Measurements from ENCODE around the gene APOC4.
A peak's percentile ranks its signal among the peaks of the same experiment; 100 is the strongest.
"Not testable (repeated sequence)": the region's sequence is repeated elsewhere in the genome, so short reads cannot be mapped to it uniquely, and the experiment has no call there.

Gene APOC4

DNA sequence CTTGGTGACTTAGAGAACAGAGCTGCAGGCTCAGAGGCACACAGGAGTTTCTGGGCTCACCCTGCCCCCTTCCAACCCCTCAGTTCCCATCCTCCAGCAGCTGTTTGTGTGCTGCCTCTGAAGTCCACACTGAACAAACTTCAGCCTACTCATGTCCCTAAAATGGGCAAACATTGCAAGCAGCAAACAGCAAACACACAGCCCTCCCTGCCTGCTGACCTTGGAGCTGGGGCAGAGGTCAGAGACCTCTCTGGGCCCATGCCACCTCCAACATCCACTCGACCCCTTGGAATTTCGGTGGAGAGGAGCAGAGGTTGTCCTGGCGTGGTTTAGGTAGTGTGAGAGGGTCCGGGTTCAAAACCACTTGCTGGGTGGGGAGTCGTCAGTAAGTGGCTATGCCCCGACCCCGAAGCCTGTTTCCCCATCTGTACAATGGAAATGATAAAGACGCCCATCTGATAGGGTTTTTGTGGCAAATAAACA is 17.8 kb upstream of the APOC4 start:
- DNase-seq: no peak

DNA sequence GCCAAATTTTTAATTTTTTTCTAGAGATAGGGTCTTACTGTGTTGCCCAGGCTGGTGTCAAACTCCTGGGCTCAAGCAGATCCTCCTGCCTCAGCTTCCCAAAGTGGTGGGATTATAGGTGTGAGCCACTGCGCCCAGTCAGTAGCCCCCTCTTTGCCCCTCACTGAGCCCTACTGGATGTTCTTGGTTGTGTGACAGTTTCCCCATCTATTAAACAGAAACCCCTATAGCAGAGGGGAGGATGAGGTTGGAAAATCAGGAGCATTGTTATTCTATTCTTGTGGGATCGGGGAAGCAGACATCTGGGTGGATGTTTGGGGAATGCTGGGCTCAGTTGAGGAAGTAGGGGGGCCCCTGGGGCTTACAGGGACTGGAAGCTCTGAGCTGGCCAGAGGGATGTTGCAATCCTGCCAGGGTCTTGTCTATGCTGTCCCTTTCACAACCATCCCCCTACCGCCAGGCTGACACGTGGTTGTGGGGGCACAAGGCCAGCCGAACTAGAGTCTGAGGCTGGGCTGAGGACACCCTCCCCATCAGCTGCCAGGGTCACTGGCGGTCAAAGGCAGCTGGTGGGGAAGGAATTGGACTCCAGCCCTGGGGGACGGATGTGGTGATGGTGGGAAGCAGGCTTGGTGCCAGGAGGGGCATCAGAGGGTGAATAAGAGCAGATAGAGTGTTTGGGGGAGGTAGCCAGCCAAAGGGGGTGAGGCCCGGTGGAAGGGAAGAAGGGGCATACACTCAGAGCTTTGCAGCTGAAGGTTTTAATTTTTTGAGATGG is 16.7 kb upstream of the APOC4 start:
- DNase-seq: no peak

DNA sequence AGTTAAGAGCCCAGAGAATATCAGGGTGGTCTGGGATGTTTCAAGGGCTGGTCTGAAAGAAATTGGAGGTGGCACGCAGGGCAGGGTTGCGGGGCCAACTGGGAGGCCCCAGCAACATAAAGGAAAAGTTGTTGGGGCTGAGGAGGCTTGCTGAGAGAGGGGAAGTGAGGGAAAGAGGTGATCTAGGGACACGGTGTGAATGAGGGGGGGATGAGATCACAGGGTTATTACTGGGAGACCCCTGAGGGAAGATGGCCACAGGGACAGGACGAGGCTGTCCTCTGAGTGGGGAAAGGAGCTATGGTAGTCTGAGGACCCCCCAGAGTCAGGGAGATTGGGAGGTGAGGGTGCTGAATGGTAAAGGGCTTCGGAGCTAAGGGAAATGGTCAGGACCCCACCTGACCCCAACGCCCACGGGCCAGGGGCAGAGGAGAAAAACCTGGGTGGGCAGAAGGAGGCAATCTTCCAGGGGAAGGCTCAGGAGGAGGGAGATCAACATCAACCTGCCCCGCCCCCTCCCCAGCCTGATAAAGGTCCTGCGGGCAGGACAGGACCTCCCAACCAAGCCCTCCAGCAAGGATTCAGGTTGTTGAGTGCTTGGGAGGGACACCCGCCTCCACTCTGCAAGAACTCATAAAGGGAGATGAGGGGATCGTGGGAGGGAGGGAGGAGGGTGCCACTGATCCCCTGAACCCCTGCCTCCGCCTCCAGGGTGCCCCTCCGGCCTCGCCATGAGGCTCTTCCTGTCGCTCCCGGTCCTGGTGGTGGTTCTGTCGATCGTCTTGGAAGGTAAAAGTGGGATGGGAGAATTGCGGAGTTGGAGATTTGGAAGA is 15.6 kb upstream of the APOC4 start:
- not testable (repeated sequence) for DNase-seq

DNA sequence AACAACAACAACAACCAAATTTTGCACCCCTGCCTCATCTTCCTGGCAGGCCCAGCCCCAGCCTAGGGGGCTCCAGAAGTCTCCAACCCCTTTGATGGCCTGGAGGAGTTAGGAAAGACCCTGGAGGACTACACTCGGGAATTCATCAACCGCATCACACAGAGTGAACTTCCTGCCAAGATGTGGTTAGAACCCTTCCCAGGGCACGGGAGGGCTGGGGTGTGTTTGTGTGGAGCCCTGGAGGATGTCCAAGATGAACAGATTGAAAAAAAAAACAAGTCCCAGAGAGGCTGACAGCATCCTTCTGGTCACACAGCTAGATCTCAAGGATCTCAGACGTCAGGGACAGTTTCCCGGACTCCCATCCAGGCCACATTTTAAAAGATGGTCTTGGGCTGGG is 14.3 kb upstream of the APOC4 start:
- DNase-seq: no peak

DNA sequence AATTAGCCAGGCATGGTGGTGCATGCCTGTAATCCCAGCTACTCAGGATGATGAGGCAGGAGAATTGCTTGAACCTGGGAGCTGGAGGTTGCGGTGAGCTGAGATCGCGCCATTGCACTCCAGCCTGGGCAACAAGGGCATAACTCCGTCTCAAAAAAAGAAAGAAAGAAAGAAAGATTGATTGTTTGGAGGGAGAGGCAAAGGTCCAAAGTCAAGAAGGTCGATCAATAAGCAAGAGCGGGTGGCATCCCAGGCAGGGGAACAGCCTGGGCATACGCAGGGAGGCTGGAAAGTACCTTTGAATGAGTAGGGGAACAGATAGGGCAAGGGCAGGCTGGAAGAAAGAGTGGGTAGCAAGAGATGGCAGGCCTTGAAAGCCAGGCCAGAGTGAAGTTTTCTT is 11.9 kb upstream of the APOC4 start:
- no peak for DNase-seq

DNA sequence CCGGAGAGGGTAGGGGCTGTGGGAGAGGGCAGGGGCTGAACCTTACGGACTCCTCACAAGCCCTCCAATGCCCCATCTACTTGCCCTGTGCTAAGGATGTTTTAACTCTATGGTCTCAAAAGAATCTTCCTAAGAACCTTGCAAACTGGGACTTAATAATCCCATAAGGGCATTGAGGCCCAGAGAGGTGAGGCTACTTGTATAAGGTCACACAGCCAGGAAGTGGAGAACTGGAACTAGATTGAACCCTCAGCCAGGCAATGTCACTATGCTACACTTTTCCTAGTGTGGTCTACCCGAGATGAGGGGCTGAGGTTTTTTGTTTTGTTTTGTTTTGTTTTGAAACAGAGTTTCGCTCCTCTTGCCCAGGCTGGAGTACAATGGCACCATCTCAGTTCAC is 10.5 kb upstream of the APOC4 start:
- DNase-seq: no peak

DNA sequence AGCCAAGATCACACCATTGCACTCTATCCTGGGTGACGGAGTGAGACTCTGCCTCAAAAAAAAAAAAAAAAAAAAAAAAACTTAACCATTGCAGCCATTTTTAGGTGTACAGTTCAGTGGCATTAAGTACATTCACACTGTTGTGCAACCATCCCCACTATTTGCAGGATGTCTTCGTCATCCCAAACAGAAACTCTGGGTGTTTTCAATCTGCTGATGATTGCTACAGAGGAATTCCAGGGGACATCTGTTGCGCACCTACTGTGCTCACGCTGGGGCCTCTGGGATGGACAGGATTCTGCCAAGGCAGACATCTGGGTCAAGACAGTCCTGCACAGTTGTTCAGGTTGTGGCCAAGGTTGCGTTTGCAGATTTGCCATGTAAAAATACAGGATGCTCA is 2.4 kb upstream of the APOC4 start:
- no peak for DNase-seq

DNA sequence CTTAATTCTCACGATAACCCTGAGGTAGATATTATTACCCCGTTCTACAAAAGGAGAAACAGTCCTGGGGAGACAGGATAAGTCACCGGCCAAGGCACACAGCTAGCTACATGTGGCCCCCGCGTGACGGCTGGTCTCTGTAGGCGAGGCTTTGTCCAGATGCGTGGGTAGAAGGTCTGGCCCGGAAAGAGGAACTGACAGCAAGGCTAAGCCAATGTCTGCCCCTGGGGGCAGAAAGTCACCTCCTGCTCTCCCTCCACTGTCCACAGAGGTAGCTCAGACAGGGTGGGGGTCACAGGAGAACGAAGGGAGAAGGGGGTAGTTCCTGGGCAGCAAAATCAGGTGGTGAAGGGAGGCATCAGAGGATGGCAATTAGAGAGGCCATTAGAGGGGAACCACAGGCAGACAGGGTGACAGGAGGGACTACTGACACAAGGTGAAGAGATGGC is 1.8 kb downstream of the APOC4 start:
- DNase-seq: no peak

DNA sequence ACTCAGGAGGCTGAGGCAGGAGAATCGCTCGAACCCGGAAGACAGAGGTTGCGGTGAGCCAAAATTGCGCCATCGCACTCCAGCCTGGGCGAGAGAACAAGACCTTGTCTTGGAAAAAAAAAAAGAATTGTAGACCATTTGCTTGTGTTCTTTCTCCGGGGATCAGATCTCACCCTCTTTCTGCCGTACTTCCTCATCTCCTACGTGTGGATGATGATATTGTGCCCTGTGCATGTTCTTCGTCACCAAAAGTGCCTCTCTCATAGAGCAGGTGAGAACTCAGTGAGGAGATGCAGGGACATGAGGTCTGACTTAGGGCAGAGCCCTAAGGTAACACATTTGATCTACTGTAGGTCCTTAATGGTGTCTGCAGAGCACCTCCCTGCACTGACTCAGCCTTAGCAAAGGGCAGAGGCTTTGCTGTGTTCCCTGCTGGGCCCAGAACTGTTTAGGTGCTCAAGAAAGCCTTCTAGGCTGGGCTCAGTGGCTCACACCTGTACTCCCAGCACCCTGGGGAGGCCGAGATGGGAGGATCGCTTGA is 5.1 kb downstream of the APOC4 start:
- no peak for DNase-seq

DNA sequence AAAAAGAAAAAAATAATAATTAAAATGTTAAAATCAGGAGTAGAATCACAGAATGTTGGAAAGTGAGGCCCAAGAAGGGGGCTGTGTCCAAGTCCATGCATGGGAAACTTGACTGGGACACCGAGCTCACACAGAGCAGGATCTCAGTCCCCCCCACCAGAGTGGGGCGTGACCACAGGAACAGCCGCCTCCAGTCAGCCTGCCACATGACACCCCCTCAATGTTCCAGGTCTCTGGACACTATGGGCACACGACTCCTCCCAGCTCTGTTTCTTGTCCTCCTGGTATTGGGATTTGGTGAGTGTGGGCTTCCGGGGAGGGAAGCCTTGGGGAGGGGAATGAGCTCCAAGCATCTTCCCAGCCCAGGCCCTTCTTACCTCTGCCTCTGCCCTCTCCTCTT is 6.2 kb downstream of the APOC4 start:
- no peak for DNase-seq

DNA sequence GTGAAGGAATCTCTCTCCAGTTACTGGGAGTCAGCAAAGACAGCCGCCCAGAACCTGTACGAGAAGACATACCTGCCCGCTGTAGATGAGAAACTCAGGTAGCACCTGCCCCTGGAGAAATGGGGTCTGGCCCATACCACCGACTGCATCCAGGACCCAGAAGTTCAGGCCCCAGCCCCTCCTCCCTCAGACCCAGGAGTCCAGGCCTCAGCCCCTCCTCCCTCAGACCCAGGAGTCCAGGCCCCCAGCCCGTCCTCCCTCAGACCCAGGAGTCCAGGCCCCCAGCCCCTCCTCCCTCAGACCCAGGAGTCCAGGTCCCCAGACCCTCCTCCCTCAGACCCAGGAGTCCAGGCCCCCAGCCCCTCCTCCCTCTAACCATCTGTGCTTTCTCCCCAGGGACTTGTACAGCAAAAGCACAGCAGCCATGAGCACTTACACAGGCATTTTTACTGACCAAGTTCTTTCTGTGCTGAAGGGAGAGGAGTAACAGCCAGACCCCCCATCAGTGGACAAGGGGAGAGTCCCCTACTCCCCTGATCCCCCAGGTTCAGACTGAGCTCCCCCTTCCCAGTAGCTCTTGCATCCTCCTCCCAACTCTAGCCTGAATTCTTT is 6.8 kb downstream of the APOC4 start:
- no peak for DNase-seq

DNA sequence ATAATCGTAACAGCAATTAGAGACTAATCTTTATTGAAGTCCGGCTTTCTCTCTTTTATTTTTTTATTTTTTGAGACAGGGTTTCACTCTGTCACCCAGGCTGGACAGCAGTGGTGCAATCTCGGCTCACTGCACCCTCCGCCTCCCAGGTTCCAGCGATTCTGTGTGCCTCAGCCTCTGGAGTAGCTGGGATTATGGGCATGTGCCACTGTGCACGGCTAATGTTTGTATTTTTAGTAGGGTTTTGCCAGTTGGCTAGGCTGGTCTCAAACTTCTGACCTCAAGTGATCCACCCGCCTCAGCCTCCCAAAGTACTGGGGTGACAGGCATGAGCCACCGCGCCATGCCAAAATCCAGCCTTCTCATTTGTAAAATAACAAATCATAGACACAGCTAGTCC is 7.5 kb downstream of the APOC4 start:
- DNase-seq: no peak

DNA sequence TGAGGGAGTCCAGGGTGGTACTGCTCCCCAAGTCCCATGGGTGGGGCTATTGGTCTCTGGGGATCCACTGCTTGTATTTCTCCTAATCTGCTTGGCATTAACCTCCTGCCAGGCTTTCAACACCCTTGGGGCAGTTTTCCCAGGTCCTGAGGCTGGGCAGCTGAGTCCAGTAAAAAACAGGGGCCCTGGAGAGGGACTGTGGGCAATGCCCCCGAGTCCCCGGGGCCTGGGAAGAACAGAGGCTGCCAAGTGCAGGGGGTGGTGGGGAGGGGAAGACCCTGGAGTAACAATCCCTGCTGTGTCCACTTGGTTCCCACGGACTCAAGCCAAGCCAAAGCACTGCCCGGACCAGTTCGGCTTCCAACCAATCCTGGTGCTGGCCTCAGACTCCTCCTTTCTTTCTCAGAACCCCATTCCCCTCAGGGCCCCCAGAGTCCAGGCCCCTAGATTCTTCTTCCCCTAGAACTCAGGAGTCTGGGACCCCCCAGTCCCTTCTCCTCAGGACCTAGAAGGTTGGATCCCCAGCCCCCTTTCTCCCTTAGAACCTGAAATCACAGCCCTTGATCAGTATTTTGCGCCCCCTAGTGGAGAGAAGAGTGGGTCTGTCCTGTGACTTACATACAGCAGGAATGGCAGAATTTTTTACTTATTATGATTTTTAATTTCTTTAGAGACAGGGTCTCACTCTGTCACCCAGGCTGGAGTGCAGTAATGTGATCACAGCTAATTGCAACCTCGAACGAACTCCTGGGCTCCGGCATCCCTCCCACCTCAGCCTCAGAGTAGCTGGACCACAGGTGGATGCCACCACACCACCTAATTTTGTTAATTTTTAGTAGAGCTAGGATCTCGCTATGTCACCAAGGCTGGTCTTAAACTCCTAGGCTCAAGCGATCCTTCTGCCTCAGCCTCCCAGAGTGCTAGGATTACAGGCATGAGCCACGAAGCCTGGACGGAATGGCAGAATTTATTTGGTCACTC is 9.4 kb downstream of the APOC4 start:
- peak; percentile 79 for DNase-seq

DNA sequence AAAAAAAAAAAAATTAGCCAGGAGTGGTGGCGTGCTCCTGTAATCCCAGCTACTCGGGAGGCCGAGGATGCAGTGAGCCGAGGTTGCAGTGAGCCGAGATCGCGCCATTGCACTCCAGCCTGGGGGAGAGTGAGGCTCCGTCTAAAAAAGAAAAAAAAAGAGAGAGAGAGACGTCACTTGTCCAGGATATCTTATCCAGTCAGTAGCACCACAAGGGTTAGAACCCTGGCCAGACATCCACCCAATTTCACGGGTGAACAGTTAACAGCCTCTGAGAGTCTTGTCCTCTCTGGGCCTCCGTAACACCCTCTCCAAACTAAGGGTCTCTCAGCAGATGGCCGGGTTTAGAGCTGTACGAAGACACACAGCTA is 12.2 kb downstream of the APOC4 start:
- DNase-seq: no peak

DNA sequence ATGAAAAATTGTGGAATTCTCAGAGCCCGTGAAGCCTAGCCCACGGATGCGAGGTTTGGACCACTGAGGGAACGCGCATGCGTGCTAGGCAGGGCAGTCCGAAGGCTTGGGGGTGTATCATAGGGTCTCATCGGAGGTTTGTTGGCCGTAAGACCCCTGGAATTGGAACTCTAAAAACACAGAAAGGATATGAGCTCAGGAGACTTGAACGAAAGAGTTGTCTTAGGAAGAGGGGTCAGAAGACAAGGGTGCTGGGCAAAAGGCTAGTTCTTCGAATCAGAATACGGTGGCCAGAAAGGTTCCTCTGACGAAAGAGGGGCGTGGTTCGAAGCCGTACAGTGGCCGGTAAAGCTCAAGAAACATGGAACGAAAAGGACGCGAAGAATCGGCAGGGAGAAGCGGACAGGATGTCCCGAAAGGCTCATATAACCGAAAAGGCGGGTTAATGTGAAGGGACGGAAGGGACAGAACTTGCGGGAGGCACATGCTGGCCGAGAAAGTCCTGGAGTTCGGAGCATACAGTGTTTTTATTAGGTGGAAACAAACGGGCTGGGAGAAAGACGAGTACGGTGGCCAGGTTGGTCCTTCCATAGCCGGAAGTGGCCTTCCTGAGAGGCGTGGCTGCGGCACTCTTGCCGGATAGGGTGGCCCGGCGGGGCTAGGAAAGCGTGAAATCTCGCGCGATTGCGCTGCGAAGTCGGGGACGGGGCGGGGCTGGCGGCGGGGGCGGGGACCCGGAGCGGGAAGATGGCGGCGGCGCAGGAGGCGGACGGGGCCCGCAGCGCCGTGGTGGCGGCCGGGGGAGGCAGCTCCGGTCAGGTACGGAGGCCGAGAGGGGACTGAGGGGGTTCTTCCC is 12.8 kb downstream of the APOC4 start, which contains the start of gene CLPTM1:
Gene CLPTM1 (plus strand): TSS at position 732 of the 856 bp plus-strand sequence. CDS start 16 bp downstream, at position 748.
- DNase-seq: peak; percentile 99

DNA sequence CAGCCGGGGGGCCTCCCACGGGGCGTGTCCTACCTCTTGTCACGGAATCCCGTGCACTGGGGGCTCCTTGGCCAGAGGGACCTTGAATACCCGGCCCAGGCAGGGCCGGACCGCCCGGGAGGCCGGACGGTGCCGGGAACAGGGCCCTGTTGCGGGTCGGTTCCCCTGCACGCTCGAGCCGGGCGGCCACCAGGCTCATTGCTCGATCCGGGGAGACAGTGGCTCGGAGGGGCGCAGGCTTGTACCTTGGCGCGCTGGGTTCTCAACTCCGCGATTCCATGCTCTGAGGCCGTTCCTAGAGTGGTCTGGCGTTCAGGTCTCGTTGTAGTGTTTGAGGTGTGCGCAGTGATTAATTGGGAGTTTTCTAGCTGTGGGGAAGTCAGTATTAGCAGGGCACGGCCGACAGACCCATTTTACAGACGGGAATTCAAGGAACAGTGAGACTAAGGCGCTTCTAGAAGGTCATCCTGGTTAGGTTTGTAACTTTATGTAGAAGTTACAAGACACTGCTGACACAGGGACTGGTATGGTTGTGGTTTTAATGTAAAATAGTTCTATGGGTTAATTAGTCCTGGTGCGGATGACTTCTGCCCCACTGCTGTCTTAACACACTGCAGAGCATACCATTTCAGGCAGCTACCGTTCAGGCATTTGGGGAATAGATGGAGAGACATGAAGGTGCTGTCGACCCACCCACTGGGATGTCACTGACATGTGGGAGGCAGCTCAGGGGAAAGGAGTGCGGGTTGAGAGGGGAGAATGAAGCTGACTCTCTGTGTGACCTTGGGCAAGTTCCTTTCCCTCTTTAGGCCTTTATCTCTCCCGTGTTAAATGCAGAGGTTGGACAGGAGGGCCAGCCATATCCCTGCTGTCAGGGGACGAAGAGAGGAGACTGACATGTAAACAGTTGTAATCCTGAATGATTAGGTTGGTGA is 13.7 kb downstream of the APOC4 start:
- DNase-seq: no peak

DNA sequence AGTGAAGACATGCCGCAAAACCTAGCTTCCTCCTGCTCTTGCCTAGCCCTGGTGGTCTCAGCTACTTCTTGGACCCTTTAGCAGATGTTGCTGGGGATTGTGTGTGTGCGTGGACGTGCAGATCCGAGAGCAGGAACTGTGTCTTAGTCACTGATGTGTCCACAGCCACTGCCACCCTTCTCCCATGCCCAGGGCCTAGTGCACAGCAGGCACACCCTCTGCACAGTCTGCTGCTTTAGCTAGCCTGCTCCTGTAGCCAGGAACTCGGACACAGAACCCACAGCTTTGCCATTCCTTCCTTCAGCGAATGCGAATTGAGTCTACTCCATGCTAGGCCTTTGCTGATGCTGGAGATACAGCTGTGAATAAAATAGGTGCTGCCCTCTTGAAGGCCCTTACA is 15.5 kb downstream of the APOC4 start:
- no peak for DNase-seq

DNA sequence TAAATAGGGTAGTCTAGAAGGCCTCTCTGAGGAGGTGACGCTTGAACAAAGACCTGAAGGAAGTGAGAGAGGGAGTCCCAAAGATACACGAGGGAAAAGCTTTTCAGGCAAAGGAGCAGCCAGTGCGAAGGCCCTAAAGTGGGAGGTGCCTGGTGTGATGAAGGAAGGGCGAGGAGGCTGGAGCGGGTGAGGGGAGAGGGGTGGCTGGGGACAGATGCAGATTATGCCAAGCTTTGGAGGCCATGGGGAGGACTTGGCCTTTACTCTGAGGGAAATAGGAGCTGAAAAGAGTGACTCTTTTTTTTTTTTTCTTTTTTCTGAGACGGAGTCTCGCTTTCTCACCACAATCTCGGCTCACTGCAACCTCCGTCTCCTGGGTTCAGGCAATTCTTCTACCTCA is 16.1 kb downstream of the APOC4 start:
- DNase-seq: no peak

DNA sequence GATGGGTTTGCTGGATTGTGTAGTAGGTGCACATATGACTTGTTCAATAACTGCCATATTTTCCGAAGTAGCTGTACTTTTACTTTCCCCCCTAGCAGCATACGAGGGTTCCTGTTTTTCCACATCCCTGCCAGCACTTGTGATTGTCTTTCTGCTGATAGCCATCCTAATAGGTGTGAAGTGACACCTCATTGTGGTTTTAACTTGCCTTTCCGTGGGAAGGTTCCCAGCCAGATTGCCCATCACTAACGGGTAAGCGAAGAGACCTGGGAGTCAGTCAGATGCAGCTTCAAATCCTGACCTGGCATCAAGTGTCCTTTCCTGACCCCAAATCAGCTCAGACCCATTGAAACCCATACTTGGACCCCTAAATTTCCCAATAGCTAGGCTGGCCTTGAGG is 17.7 kb downstream of the APOC4 start:
- DNase-seq: no peak

Data from activated effector memory CD4-positive, alpha-beta T cell treated with anti-CD3 and anti-CD28 coated beads, Interleukin-2, amount 50 U/mL, for 16 hours (primary cell).